Ishikawa (cell line): ENCODE measurements around the gene ADISSP.

Experiments used
- CEBPB ChIP-seq: IDR thresholded peaks from 2 replicates; pipeline ENCODE4 v1.6.1; 2012
- CREB1 ChIP-seq: IDR thresholded peaks from 2 replicates; pipeline ENCODE4 v1.6.1; 2012; ENCODE audit warnings: low read depth
- EGR1 ChIP-seq: IDR thresholded peaks from 2 replicates; pipeline ENCODE4 v1.6.1; 2012
- EP300 ChIP-seq: IDR thresholded peaks from 2 replicates; pipeline ENCODE4 v1.6.1; 2012; ENCODE audit warnings: borderline replicate concordance
- FOXM1 ChIP-seq: IDR thresholded peaks from 2 replicates; pipeline ENCODE4 v1.6.1; 2012; ENCODE audit warnings: low read depth, borderline replicate concordance
- MAX ChIP-seq: IDR thresholded peaks from 2 replicates; pipeline ENCODE4 v1.6.1; 2012
- NFIC ChIP-seq: IDR thresholded peaks from 2 replicates; pipeline ENCODE4 v1.6.1; 2012
- RAD21 ChIP-seq: IDR thresholded peaks from 2 replicates; pipeline ENCODE4 v1.6.1; 2012; ENCODE audit warnings: low read depth
- REST ChIP-seq: IDR thresholded peaks from 2 replicates; pipeline ENCODE4 v1.6.1; 2012; ENCODE audit warnings: low read depth, mild to moderate bottlenecking
- TAF1 ChIP-seq: IDR thresholded peaks from 2 replicates; pipeline ENCODE4 v1.6.1; 2012; ENCODE audit warnings: low read depth, mild to moderate bottlenecking
- TCF12 ChIP-seq: IDR thresholded peaks from 2 replicates; pipeline ENCODE4 v1.6.1; 2012; ENCODE audit warnings: low read depth
- TEAD4 ChIP-seq: IDR thresholded peaks from 2 replicates; pipeline ENCODE4 v1.6.1; 2012
- USF1 ChIP-seq: IDR thresholded peaks from 2 replicates; pipeline ENCODE4 v1.6.1; 2012
- YY1 ChIP-seq: IDR thresholded peaks from 2 replicates; pipeline ENCODE4 v1.6.1; 2012; ENCODE audit warnings: low read depth
- ZBTB7A ChIP-seq: IDR thresholded peaks from 2 replicates; pipeline ENCODE4 v1.6.1; 2012; ENCODE audit warnings: low read depth

The ADISSP gene

GRCh38 chr20:3752386-3752759 lies 15.2 kb downstream of the ADISSP start:
- TF ChIP-seq USF1 (peak; percentile 42; the same call in 1 of the 2 replicates), TEAD4 (no peak)

GRCh38 chr20:3751675-3752385 lies 15.7 kb downstream of the ADISSP start:
- TF ChIP-seq EP300 (no peak), TAF1 (no peak), NFIC (peak; percentile 70), YY1 (peak; percentile 55; the same call in 1 of the 2 replicates), MAX (peak; percentile 91), CREB1 (0 out of 2 replicates have a peak, but pooled peaks have one; percentile 14), EGR1 (peak; percentile 57; the same call in 1 of the 2 replicates), USF1 (peak; percentile 2; the same call in 1 of the 2 replicates)

- TF ChIP-seq EGR1 = no peak
- TF ChIP-seq TAF1 = no peak
Observed at GRCh38 chr20:3751305-3751674, 16.3 kb downstream of the ADISSP start.

GRCh38 chr20:3749689-3750531 lies 17.6 kb downstream of the ADISSP start:
- peak; percentile 65 for TF ChIP-seq YY1
- TF ChIP-seq RAD21 = peak; percentile 48; the same call in 1 of the 2 replicates
- TF ChIP-seq ZBTB7A = peak; percentile 64; the same call in 1 of the 2 replicates
- TF ChIP-seq TAF1 = no peak
- TF ChIP-seq NFIC = no peak
- no peak for TF ChIP-seq EGR1
- TF ChIP-seq TEAD4 = no peak
- TF ChIP-seq TCF12 = no peak
- no peak for TF ChIP-seq CEBPB
- TF ChIP-seq EP300 = no peak
- peak; percentile 80 for TF ChIP-seq MAX
- no peak for TF ChIP-seq REST
- no peak for TF ChIP-seq USF1
- TF ChIP-seq FOXM1 = no peak
- TF ChIP-seq CREB1 = no peak

GRCh38 chr20:3749087-3749688 lies 18.4 kb downstream of the ADISSP start:
- TF ChIP-seq TAF1 (no peak), MAX (no peak), FOXM1 (no peak), EP300 (no peak), TCF12 (no peak), CREB1 (no peak), ZBTB7A (no peak), NFIC (no peak), CEBPB (no peak), RAD21 (no peak), EGR1 (no peak), USF1 (no peak), YY1 (no peak)

- TF ChIP-seq EP300 = no peak
- no peak for TF ChIP-seq RAD21
- TF ChIP-seq TCF12 = no peak
- TF ChIP-seq USF1 = no peak
- no peak for TF ChIP-seq YY1
- TF ChIP-seq CEBPB = no peak
- TF ChIP-seq TEAD4 = no peak
- no peak for TF ChIP-seq EGR1
- no peak for TF ChIP-seq CREB1
- no peak for TF ChIP-seq REST
- TF ChIP-seq MAX = no peak
- TF ChIP-seq TAF1 = no peak
- TF ChIP-seq NFIC = no peak
- TF ChIP-seq FOXM1 = no peak
- TF ChIP-seq ZBTB7A = no peak
Observed at GRCh38 chr20:3748073-3748472, 19.5 kb downstream of the ADISSP start.
